Esophagus squamous epithelium (tissue), 4 donors: ENCODE measurements around the gene C10orf105.

Experiments used
- POLR2A ChIP-seq, 4 donors: fragments of 450-650 bp; IDR thresholded peaks; one replicate each; pipeline ENCODE4 v1.6.1; 2017; ENCODE audit warnings: antibody characterized with exemption in 4 of 4, mild to moderate bottlenecking in 4 of 4, moderate library complexity in 3 of 4
- TF ChIP-seq, protein P1 (sequence below), 6 experiments: fragments of 450-650 bp in 4 of 6; fragments of 200-600 bp in 2 of 6; sonication (generic) in 2 of 6; IDR thresholded peaks; one replicate each; pipeline ENCODE4 v1.5.1; 2016 to 2019; ENCODE audit warnings: antibody characterized with exemption in 6 of 6, mild to moderate bottlenecking in 4 of 6, moderate library complexity in 4 of 6

DNA sequence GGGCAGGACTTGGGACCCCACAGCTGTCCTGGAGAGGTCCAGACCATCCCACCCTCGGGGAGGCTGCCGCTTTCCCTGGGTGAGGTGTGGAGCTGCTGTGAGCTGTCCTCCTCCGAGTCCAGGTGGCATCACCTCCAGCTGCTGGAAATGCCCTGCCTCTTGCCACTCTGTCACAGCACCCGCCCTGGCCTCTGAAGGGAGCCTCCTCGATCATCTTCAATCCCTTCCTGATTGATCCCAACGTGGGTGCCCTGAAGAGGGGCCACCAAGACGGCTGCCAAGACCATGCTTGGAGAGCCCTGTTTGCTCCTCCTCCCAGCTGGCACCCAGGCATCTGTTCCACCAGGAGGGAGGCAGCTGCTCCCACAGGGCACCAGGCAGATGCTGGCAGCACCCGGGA lies 4.6 kb downstream of the C10orf105 start:
- TF ChIP-seq, protein P1, sequence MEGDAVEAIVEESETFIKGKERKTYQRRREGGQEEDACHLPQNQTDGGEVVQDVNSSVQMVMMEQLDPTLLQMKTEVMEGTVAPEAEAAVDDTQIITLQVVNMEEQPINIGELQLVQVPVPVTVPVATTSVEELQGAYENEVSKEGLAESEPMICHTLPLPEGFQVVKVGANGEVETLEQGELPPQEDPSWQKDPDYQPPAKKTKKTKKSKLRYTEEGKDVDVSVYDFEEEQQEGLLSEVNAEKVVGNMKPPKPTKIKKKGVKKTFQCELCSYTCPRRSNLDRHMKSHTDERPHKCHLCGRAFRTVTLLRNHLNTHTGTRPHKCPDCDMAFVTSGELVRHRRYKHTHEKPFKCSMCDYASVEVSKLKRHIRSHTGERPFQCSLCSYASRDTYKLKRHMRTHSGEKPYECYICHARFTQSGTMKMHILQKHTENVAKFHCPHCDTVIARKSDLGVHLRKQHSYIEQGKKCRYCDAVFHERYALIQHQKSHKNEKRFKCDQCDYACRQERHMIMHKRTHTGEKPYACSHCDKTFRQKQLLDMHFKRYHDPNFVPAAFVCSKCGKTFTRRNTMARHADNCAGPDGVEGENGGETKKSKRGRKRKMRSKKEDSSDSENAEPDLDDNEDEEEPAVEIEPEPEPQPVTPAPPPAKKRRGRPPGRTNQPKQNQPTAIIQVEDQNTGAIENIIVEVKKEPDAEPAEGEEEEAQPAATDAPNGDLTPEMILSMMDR (IDR thresholded peaks at IDR 0.05), result no peak
- TF ChIP-seq POLR2A (IDR thresholded peaks at IDR 0.05), result no peak
